ENCODE data around the gene IPMK. TPM values are rescaled to one million over a fixed set of nuclear protein-coding genes. Genes with fewer than 3 reads are reported as not detected.

The IPMK gene
- total and polyA plus RNA-seq, 2 of the 8 experiments (the other 6 are each of a cell fraction or from before 2014, with no cell fraction given) = 1.3 to 7.8 TPM

DNA sequence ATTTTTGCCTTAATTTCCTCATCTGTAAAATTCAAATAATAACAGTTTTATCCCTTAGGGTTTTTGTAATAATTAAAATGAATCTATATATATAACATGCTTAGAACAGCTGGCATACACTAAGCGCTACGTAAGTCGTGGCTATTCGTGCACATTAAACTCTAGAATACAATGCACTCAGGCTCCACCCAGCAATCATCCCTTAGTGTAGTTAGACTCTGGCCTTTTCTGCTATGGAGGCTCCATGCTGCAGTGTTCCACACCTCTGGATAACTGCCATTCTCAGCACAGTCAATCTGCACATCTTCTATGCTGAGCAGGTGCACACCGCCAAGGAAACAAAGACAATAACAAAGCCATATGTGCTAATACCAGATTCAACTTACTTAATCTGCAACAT is 92.9 kb downstream of the IPMK start:
- H2BK120ac ChIP-seq (replicated peaks; ENCODE audit: low read depth, low read length) = no peak overlapping the region
- H2BK12ac ChIP-seq (ENCODE audit: low read depth, low read length) = no peak overlapping the region
- no peak overlapping the region for H2AFZ ChIP-seq (ENCODE audit: low read length)
- ChIA-PET POLR2A (ENCODE audit: partially characterized antibody) (no interaction called here), CTCF (ENCODE audit: partially characterized antibody) (interaction anchor here (6.9 kb wide), 1 partner anchor 118 kb away, joined by 105 read pairs; no protein-coding TSS in a partner anchor)
- H2BK20ac ChIP-seq (ENCODE audit: low read length) = no peak overlapping the region
- H3K18ac ChIP-seq (ENCODE audit: extremely low read depth, low read length) = no peak overlapping the region
- H3K23me2 ChIP-seq (ENCODE audit: low read depth, low read length) = no peaks in the 10 kb centered on the region
- no peak overlapping the region for H3K23ac ChIP-seq (ENCODE audit: insufficient read length)
- no peak overlapping the region for H2BK5ac ChIP-seq (ENCODE audit: low read depth, low read length)
- H2BK15ac ChIP-seq (ENCODE audit: low read length) = no peak overlapping the region
- no peak overlapping the region for H3K27ac ChIP-seq (ENCODE audit: low read depth, low read length)
- H3K27me3 ChIP-seq (replicated peaks in 1 of 4; ENCODE audit: control insufficient read depth in 3 of 4, extremely low read depth in 1 of 4, insufficient read depth in 3 of 4, low read length in 3 of 4) = no peaks in the 10 kb centered on the region
- no peak for FAIRE-seq
- no peak overlapping the region for H3K9ac ChIP-seq (replicated peaks in 1 of 4; ENCODE audit: extremely low read depth in 1 of 4, low read depth in 3 of 4, low read length in 3 of 4)
- no peak overlapping the region for H4K91ac ChIP-seq (replicated peaks; ENCODE audit: insufficient read length, low read length)
- WGBS, 2 experiments (ENCODE audit: extremely low coverage in 1 of 2, insufficient coverage in 1 of 2, insufficient read length in 1 of 2, insufficient replicate concordance in 2 of 2, low coverage in 1 of 2, low lambda C conversion rate in 2 of 2, missing lambda C conversion rate in 1 of 2) = 94% methylated on average over 5 of the region's 5 CpGs; no CpG with 5 or more reads in 1 of the 2 experiments
- no peak overlapping the region for H3K56ac ChIP-seq (replicated peaks; ENCODE audit: insufficient read length, low read depth, low read length)
- H4K20me1 ChIP-seq (replicated peaks in 1 of 2; ENCODE audit: control insufficient read depth in 1 of 2, insufficient read depth in 2 of 2, low read length in 2 of 2) = no peaks in the 10 kb centered on the region
- no peak overlapping the region for H2AK5ac ChIP-seq (ENCODE audit: low read depth, low read length)
- H3K79me1 ChIP-seq (ENCODE audit: low read depth, low read length) = no peaks in the 10 kb centered on the region
- no peaks in the 10 kb centered on the region for H3K4me1 ChIP-seq (replicated peaks in 1 of 4; ENCODE audit: control insufficient read depth in 3 of 4, insufficient read depth in 4 of 4, low read length in 3 of 4)
- H3K4me2 ChIP-seq (ENCODE audit: insufficient read depth in 1 of 2, low read depth in 2 of 2, low read length in 2 of 2) = no peak overlapping the region
- no peak overlapping the region for H4K5ac ChIP-seq (ENCODE audit: insufficient read length, low read depth, low read length)
- H3K9me3 ChIP-seq (ENCODE audit: insufficient read depth in 2 of 2, low read depth in 1 of 2, low read length in 1 of 2) = no peaks in the 10 kb centered on the region
- H3K14ac ChIP-seq (ENCODE audit: insufficient read length) = no peak overlapping the region
- DNase-seq (ENCODE audit: low read depth in 1 of 2, low spot score in 2 of 2) = no peak
- H3K79me2 ChIP-seq (ENCODE audit: control insufficient read depth in 1 of 2, insufficient read depth in 2 of 2, low read length in 2 of 2) = no peaks in the 10 kb centered on the region
- no peak overlapping the region for H4K8ac ChIP-seq (ENCODE audit: extremely low read depth, insufficient read depth, low read length)
- H3K4ac ChIP-seq (replicated peaks; ENCODE audit: insufficient read length, low read depth, low read length) = no peak overlapping the region
- H3K4me3 ChIP-seq (ENCODE audit: extremely low read depth in 1 of 4, insufficient read depth in 2 of 4, low read depth in 3 of 4, low read length in 4 of 4) = no peak overlapping the region
- no peaks in the 10 kb centered on the region for H3K36me3 ChIP-seq (ENCODE audit: control insufficient read depth in 2 of 4, insufficient read depth in 4 of 4, low read length in 3 of 4)
- no peak for TF ChIP-seq SIN3A (conservative IDR thresholded peaks at IDR 0.05 in 1 of 2, IDR thresholded peaks at IDR 0.05 in 1 of 2; ENCODE audit: low read depth in 1 of 2, low read length in 2 of 2)
- no peak for TF ChIP-seq FOSL1 (IDR thresholded peaks at IDR 0.05; ENCODE audit: insufficient read depth, low read depth, low read length)
- no peak for TF ChIP-seq SP2 (IDR thresholded peaks at IDR 0.05; ENCODE audit: low read length)
- TF ChIP-seq EGR1 (IDR thresholded peaks at IDR 0.05; ENCODE audit: borderline replicate concordance, low read depth, low read length) = no peak
- no peak for TF ChIP-seq JUND (IDR thresholded peaks at IDR 0.05; ENCODE audit: low read length)
- no peak for TF ChIP-seq CBX5 (IDR thresholded peaks at IDR 0.05; ENCODE audit: low read depth, low read length)
- TF ChIP-seq GTF2F1 (IDR thresholded peaks at IDR 0.05; ENCODE audit: borderline replicate concordance, low read depth, low read length) = no peak
- no peak for TF ChIP-seq ZNF274 (IDR thresholded peaks at IDR 0.05; ENCODE audit: borderline replicate concordance, extremely low read depth, low read length)
- no peak for TF ChIP-seq YY1 (IDR thresholded peaks at IDR 0.05; ENCODE audit: low read depth, low read length)
- no peak for TF ChIP-seq POLR2A (IDR thresholded peaks at IDR 0.05; ENCODE audit: control extremely low read depth in 1 of 2, low read depth in 2 of 2, low read length in 2 of 2)
- TF ChIP-seq USF2 (IDR thresholded peaks at IDR 0.05; ENCODE audit: low read length) = no peak
- no peak for TF ChIP-seq HDAC2 (IDR thresholded peaks at IDR 0.05; ENCODE audit: borderline replicate concordance in 1 of 2, low read depth in 2 of 2, low read length in 2 of 2)

Measured in H1 (cell line).